Activated CD8-positive, alpha-beta T cell treated with anti-CD3 and anti-CD28 coated beads for 36 hours (primary cell): ENCODE data around the gene NLRP6. TPM values are rescaled to one million over a fixed set of nuclear protein-coding genes. Genes with fewer than 3 reads are reported as not detected.

Source experiments
- ATAC-seq: fragments of 200-7000 bp; cut with Tn5 transposase; one replicate; pipeline ENCODE4 v1.10.0; 2021; ENCODE audit warnings: mild to moderate bottlenecking, moderate library complexity
- CTCF ChIA-PET: fragments of 350-600 bp; sonication (Branson Sonifier 250); formaldehyde crosslinking; loops from one replicate; lab custom pipeline; 2021; ENCODE audit warnings: antibody characterized with exemption; lab: Charles Lee
- POLR2A ChIA-PET: fragments of 350-600 bp; sonication (Branson Sonifier 250); formaldehyde crosslinking; loops from one replicate; lab custom pipeline; 2021; ENCODE audit warnings: antibody characterized with exemption; lab: Charles Lee
- DNase-seq: peaks from one replicate; pipeline ENCODE4 v3.0.0-alpha.2; 2020
- H3K27ac Mint-ChIP-seq: one replicate; pipeline ENCODE4 v1.8.0; 2021; ENCODE audit warnings: mild to moderate bottlenecking, mixed read lengths
- H3K27me3 Mint-ChIP-seq: one replicate; pipeline ENCODE4 v1.8.0; 2021; ENCODE audit warnings: mixed read lengths
- H3K36me3 Mint-ChIP-seq: one replicate; pipeline ENCODE4 v1.8.0; 2021; ENCODE audit warnings: low read depth, mixed read lengths
- H3K4me1 Mint-ChIP-seq: one replicate; pipeline ENCODE4 v1.8.0; 2021; ENCODE audit warnings: low read depth, mixed read lengths
- H3K4me3 Mint-ChIP-seq: one replicate; pipeline ENCODE4 v1.8.0; 2021; ENCODE audit warnings: mild to moderate bottlenecking, moderate library complexity, mixed read lengths
- H3K9me3 Mint-ChIP-seq: one replicate; pipeline ENCODE4 v1.8.0; 2021; ENCODE audit warnings: mixed read lengths
- CTCF ChIP-seq: fragments of 200-600 bp; IDR thresholded peaks from one replicate; pipeline ENCODE4 v1.8.0; 2022; ENCODE audit warnings: antibody characterized with exemption, mild to moderate bottlenecking
- intact Hi-C: fragments of 100-400 bp; cut with micrococcal nuclease; formaldehyde crosslinking; loops from one replicate; pipeline ENCODE4 v1.10.0; 2022
- total RNA-seq, 2 experiments: library from RNA; stranded (reverse); gene quantifications; one replicate each; pipeline ENCODE4 v1.2.3, GENCODE V29; 2021

The NLRP6 gene
- total RNA-seq, 2 experiments from 2014 or later = 3.3 to 3.4 TPM

- peaks cover 41% of the 10 kb centered on the region for H3K4me1 Mint-ChIP-seq
- H3K4me3 Mint-ChIP-seq = no peak overlapping the region
- no peaks in the 10 kb centered on the region for H3K9me3 Mint-ChIP-seq
- TF ChIP-seq CTCF = no peak
- POLR2A ChIA-PET = interaction anchor here (1.2 to 3.8 kb wide), 2 partner anchors 13 to 154 kb away, joined by 4 to 33 read pairs; partner anchors contain the start of gene NLRP6
- H3K27me3 Mint-ChIP-seq = no peaks in the 10 kb centered on the region
- intact Hi-C loops = no loop called here
- ATAC-seq = no peak
- CTCF ChIA-PET = interaction anchor here (1.7 kb wide), 1 partner anchor 44 kb away, joined by 8 read pairs; no protein-coding TSS in a partner anchor
- H3K27ac Mint-ChIP-seq = no peak overlapping the region
- H3K36me3 Mint-ChIP-seq = peaks cover 34% of the 10 kb centered on the region
- peak; percentile 6 for DNase-seq
These were observed 16.6 kb downstream of the NLRP6 start for GRCh38 chr11:294780-295179.

GRCh38 chr11:295351-296170 lies 17.4 kb downstream of the NLRP6 start:
- ChIA-PET CTCF (interaction anchor here (1.3 to 1.7 kb wide), 2 partner anchors 10 to 44 kb away, joined by 3 to 8 read pairs; no protein-coding TSS in a partner anchor), POLR2A (interaction anchor here (0.6 to 3.8 kb wide), 6 partner anchors 8 to 516 kb away, joined by 3 to 33 read pairs (median 4); partner anchors contain the start of gene NLRP6)
- Mint-ChIP-seq H3K36me3 (peaks cover 27% of the 10 kb centered on the region), H3K27ac (peak overlapping the region; percentile 57), H3K4me1 (peaks cover 43% of the 10 kb centered on the region), H3K27me3 (peaks cover 5% of the 10 kb centered on the region), H3K9me3 (no peaks in the 10 kb centered on the region), H3K4me3 (peak overlapping the region; percentile 8)
- DNase-seq (peak; percentile 28), ATAC-seq (no peak)
- TF ChIP-seq CTCF = no peak
- intact Hi-C loops = no loop called here

GRCh38 chr11:296171-297050 lies 18.2 kb downstream of the NLRP6 start:
- Mint-ChIP-seq H3K4me1 (peaks cover 39% of the 10 kb centered on the region), H3K9me3 (no peaks in the 10 kb centered on the region), H3K36me3 (peaks cover 19% of the 10 kb centered on the region), H3K27me3 (peaks cover 6% of the 10 kb centered on the region), H3K27ac (peak overlapping the region; percentile 84), H3K4me3 (no peak overlapping the region)
- ChIA-PET CTCF (interaction anchor here (1.3 to 1.7 kb wide), 2 partner anchors 9 to 45 kb away, joined by 3 to 8 read pairs; no protein-coding TSS in a partner anchor), POLR2A (interaction anchor here (0.6 to 3.8 kb wide), 5 partner anchors 9 to 515 kb away, joined by 3 to 33 read pairs (median 4); partner anchors contain the start of gene NLRP6)
- intact Hi-C loops = no loop called here
- peak; percentile 32 for DNase-seq
- ATAC-seq = no peak
- TF ChIP-seq CTCF = no peak

GRCh38 chr11:297051-297585 lies 18.9 kb downstream of the NLRP6 start:
- peak overlapping the region; percentile 84 for H3K27ac Mint-ChIP-seq
- no peak for TF ChIP-seq CTCF
- H3K4me1 Mint-ChIP-seq = peaks cover 37% of the 10 kb centered on the region
- DNase-seq (peak; percentile 73), ATAC-seq (peak; percentile 3)
- ChIA-PET CTCF (interaction anchor here (4.6 kb wide), 1 partner anchor 46 kb away, joined by 21 read pairs; no protein-coding TSS in a partner anchor), POLR2A (interaction anchor here (1.4 kb wide), 2 partner anchors 10 to 16 kb away, joined by 4 to 6 read pairs; no protein-coding TSS in a partner anchor)
- H3K4me3 Mint-ChIP-seq = peak overlapping the region; percentile 42
- H3K9me3 Mint-ChIP-seq = no peaks in the 10 kb centered on the region
- H3K27me3 Mint-ChIP-seq = peaks cover 6% of the 10 kb centered on the region
- intact Hi-C loops = no loop called here
- peaks cover 16% of the 10 kb centered on the region for H3K36me3 Mint-ChIP-seq
